ENCODE results near the gene SLC24A3. TPM values are rescaled to one million over a fixed set of nuclear protein-coding genes. Genes with fewer than 3 reads are reported as not detected.

The SLC24A3 gene
- total RNA-seq, 2 donors from 2014 or later = 0.07 TPM; not detected in 1

DNA sequence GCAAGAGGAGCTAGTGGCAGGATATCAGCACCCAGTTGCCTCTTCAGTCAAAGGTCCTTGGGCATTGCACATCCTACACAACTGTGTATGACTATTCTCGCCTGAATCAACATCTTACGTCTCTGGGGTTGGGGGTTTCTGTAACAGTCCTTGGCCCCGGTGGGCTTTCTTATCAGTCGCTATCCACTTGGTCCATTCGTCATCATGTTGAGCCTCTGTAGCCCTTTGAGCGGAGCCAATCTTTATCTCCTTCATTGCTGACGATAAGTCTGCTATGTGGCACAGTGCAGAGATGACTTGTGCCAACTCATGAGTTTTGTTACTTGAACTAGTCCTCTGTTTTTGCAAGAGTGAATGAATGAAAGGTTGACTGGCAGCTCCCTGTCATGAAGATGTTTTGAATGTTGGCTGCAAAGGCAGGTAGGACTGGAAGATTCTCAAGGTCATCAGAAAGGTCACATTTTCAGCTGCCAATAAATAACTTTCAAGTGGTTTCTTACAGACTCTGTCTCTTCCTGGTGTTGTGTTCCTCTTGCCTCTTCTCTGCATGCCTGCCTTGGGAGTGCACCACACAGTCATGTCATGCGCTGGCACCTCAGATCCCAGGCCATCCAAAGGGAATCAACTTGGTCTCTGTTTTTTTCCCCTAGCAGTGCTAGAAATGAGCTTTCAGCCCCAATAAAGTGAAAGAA lies 238.9 kb downstream of the SLC24A3 start:
- Mint-ChIP-seq H3K9me3 (no peaks in the 10 kb centered on the region), H3K4me3 (no peak overlapping the region), H3K27ac (no peak overlapping the region), H3K4me1 (ENCODE audit: low read depth) (peaks cover 12% of the 10 kb centered on the region), H3K27me3 (ENCODE audit: low read depth) (no peaks in the 10 kb centered on the region), H3K36me3 (ENCODE audit: insufficient read depth in 2 of 2) (no peaks in the 10 kb centered on the region)
- ATAC-seq (replicated peaks in 1 of 2) = no peak
- no peak for DNase-seq

DNA sequence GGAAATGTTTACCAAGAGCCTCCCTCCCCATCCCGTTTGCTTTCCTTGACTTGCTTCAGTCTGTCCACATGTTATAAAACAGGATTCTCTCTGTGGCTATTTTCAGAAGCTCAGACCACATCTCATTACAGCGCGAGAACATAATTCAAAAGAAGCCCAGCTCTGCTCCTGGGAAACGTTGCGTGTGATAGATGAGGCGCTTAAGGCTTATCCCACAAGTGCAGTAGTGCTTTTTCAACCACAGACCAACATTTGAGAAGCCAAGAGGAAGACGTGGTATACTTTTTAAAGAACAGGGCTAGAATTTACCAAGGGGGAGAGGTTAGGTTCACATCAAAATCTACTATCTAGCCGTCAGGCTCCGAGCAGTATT lies 239.5 kb downstream of the SLC24A3 start:
- no peak for DNase-seq
- Mint-ChIP-seq H3K27me3 (ENCODE audit: low read depth) (no peaks in the 10 kb centered on the region), H3K9me3 (no peaks in the 10 kb centered on the region), H3K4me1 (ENCODE audit: low read depth) (peaks cover 12% of the 10 kb centered on the region), H3K4me3 (no peak overlapping the region), H3K36me3 (ENCODE audit: insufficient read depth in 2 of 2) (no peaks in the 10 kb centered on the region), H3K27ac (no peak overlapping the region)
- no peak for ATAC-seq (replicated peaks in 1 of 2)

- H3K4me1 Mint-ChIP-seq (ENCODE audit: low read depth) = peaks cover 12% of the 10 kb centered on the region
- no peaks in the 10 kb centered on the region for H3K36me3 Mint-ChIP-seq (ENCODE audit: insufficient read depth in 2 of 2)
- no peaks in the 10 kb centered on the region for H3K27me3 Mint-ChIP-seq (ENCODE audit: low read depth)
- ATAC-seq (replicated peaks in 1 of 2) = no peak
- no peak for DNase-seq
- H3K27ac Mint-ChIP-seq = no peak overlapping the region
- no peak overlapping the region for H3K4me3 Mint-ChIP-seq
- H3K9me3 Mint-ChIP-seq = no peaks in the 10 kb centered on the region
These were observed 241.0 kb downstream of the SLC24A3 start for GRCh38 chr20:19453410-19453809.

DNA sequence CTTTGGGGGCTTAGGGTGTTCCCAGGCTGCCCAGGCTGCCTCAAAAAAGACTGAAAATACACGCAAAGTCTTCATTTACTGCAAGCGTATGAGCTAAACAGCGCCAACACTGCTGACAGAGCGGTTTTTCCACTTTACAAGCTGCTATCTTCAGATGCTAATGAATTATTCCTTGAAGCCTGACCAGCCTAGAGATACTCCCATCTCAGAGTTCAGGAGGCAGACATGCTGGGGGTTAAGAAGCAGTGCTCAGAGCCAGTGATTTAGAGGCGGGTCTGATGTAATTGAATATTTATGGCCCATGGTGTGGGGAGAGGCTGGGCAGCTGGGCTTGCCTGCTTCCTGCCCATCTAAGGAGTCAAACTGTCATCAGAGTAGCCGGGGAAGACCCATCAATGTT lies 241.4 kb downstream of the SLC24A3 start:
- H3K27ac Mint-ChIP-seq = no peak overlapping the region
- no peak overlapping the region for H3K4me3 Mint-ChIP-seq
- peaks cover 12% of the 10 kb centered on the region for H3K4me1 Mint-ChIP-seq (ENCODE audit: low read depth)
- no peak for DNase-seq
- no peaks in the 10 kb centered on the region for H3K36me3 Mint-ChIP-seq (ENCODE audit: insufficient read depth in 2 of 2)
- ATAC-seq (replicated peaks in 1 of 2) = no peak
- H3K9me3 Mint-ChIP-seq = no peaks in the 10 kb centered on the region
- H3K27me3 Mint-ChIP-seq (ENCODE audit: low read depth) = no peaks in the 10 kb centered on the region

DNA sequence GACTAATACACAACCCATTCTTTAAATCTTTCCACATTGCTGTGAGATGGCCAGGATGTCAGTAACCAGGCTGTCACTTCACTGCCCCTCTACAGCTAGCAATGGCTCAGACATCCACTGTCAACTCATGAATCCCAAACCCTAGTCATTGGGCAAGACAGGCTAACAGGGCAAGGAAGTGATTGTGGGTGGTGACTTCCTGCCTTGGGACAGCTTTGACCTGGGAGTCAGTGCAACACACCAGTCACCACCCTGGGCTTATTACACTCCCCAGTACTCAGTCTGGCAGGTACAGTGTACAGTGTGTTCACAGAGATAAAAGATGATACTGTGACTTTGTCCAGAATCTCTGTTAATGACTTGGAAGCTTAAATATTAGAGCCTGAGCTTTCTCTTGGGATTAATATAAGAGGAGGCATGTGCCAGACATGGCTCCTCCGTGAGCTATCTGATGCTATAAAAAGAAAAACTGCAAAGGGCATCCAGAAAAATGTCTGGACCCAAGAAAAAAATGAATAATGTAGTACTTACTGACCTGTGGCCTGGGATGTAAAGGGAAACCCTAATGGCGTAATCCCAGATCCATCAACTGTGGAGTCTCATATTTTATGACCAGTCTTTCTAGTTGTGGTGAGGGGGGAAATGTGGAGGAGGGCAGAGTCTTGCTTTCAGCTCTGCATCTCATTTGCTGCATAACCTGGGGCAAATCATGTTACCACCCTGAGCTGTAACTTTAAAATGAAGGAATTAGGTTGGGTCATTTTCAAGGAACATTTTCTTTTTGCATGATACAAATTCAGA lies 244.4 kb downstream of the SLC24A3 start:
- no peak for DNase-seq
- H3K9me3 Mint-ChIP-seq = no peaks in the 10 kb centered on the region

DNA sequence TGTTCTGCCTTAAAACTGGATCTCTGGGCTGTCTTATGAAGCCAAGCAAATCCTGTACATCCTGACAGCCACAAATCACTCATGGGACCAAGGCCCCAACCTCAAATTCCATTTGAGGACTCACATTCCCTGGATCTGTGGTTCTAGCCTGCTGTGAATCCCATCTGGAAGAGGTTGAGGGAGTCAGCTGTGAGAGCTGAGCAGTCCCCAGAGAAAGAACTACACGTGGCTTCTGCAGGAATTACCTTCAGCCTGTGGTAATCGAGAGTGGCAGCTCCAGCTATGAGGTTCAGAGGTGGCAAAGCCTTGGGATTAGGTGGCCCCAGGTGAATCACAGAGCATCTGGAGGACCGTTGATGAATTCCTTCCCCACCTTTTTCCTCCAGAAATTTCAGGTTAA lies 245.2 kb downstream of the SLC24A3 start:
- H3K4me1 Mint-ChIP-seq (ENCODE audit: low read depth) = no peaks in the 10 kb centered on the region
- ATAC-seq (replicated peaks in 1 of 2) (no peak), DNase-seq (no peak)
- no peak overlapping the region for H3K27ac Mint-ChIP-seq
- no peaks in the 10 kb centered on the region for H3K36me3 Mint-ChIP-seq (ENCODE audit: insufficient read depth in 2 of 2)
- H3K27me3 Mint-ChIP-seq (ENCODE audit: low read depth) = no peaks in the 10 kb centered on the region
- H3K4me3 Mint-ChIP-seq = no peak overlapping the region
- no peaks in the 10 kb centered on the region for H3K9me3 Mint-ChIP-seq

More for the DNA sequence above, 244.4 kb downstream of the SLC24A3 start:
- no peak for ATAC-seq (replicated peaks in 1 of 2)
- H3K27me3 Mint-ChIP-seq (ENCODE audit: low read depth) = no peaks in the 10 kb centered on the region
- no peak overlapping the region for H3K4me3 Mint-ChIP-seq
- H3K36me3 Mint-ChIP-seq (ENCODE audit: insufficient read depth in 2 of 2) = no peaks in the 10 kb centered on the region
- no peak overlapping the region for H3K27ac Mint-ChIP-seq
- H3K4me1 Mint-ChIP-seq (ENCODE audit: low read depth) = peaks cover 4% of the 10 kb centered on the region

- H3K36me3 Mint-ChIP-seq (ENCODE audit: insufficient read depth in 2 of 2) = no peaks in the 10 kb centered on the region
- ATAC-seq (replicated peaks in 1 of 2) (no peak), DNase-seq (no peak)
- H3K4me1 Mint-ChIP-seq (ENCODE audit: low read depth) = no peaks in the 10 kb centered on the region
- H3K9me3 Mint-ChIP-seq = no peaks in the 10 kb centered on the region
- no peak overlapping the region for H3K4me3 Mint-ChIP-seq
- H3K27me3 Mint-ChIP-seq (ENCODE audit: low read depth) = no peaks in the 10 kb centered on the region
- H3K27ac Mint-ChIP-seq = no peak overlapping the region
These were observed 247.9 kb downstream of the SLC24A3 start for GRCh38 chr20:19460386-19460785.

DNA sequence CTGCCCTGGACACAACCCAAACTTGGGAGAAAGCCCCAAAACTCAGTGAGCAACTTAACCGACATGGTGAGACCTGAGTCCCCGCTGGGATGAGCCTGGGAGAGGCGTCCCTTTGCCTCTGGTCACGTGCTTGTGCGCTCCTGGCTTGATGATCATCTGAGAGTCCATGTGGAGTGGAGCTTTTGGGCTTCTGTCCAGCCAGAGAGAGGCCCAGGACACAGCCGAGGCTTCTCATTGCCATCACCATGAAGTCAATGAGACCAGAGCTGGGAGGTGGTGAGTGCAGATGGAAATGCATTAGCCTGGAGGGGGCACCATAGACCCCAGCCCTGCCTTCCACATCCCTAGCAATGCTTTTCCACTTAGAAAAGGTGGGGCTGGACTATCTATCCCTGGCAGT lies 250.0 kb downstream of the SLC24A3 start:
- no peak overlapping the region for H3K27ac Mint-ChIP-seq

DNA sequence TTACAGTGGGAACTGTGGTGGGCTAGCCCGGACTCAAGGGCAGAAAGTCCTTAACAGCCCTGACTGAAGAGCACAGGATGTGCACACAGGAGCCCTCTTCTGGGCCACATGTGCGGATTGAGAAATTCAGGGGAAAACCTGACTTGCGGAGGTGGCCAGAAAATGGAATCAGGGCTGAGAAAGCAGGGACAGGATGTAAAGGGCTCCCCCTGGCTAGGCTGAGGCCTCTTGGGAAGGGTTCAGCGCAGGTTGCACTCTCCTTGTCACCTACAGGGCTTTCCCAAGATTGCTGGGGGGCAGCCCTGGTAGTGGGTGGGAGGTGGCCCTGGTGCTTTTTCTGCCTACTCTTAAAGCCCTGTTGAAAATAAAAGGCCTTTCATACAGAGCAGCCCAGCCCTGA lies 251.2 kb downstream of the SLC24A3 start:
- no peak for DNase-seq
- H3K9me3 Mint-ChIP-seq = no peaks in the 10 kb centered on the region
- H3K27ac Mint-ChIP-seq = no peak overlapping the region
- no peaks in the 10 kb centered on the region for H3K27me3 Mint-ChIP-seq (ENCODE audit: low read depth)
- no peak for ATAC-seq (replicated peaks in 1 of 2)
- no peaks in the 10 kb centered on the region for H3K36me3 Mint-ChIP-seq (ENCODE audit: insufficient read depth in 2 of 2)
- no peak overlapping the region for H3K4me3 Mint-ChIP-seq
- H3K4me1 Mint-ChIP-seq (ENCODE audit: low read depth) = no peaks in the 10 kb centered on the region

More for the DNA sequence above, 250.0 kb downstream of the SLC24A3 start:
- no peaks in the 10 kb centered on the region for H3K36me3 Mint-ChIP-seq (ENCODE audit: insufficient read depth in 2 of 2)
- no peak for DNase-seq
- no peaks in the 10 kb centered on the region for H3K4me1 Mint-ChIP-seq (ENCODE audit: low read depth)
- no peak for ATAC-seq (replicated peaks in 1 of 2)
- no peaks in the 10 kb centered on the region for H3K9me3 Mint-ChIP-seq
- H3K27me3 Mint-ChIP-seq (ENCODE audit: low read depth) = no peaks in the 10 kb centered on the region
- H3K4me3 Mint-ChIP-seq = no peak overlapping the region

DNA sequence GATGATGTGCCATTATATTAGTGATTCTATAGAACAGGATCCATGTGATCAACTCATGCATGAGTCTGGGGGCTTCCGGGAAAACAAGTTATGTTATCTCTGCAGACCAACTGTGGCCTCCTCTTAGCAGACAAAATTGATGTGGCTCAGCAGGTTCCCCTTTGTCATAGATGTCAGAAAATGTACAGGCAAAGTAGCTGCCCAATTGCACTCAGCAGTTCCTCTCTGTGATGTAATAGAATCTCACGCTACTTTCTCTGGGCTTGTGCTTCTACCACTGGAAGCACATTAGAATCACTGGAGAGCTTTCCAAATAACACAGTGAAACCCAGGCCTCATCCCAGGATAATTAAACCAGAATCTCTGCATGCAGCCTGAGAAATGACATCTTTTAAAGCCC lies 253.1 kb downstream of the SLC24A3 start:
- ATAC-seq (replicated peaks in 1 of 2) = no peak
- no peak overlapping the region for H3K27ac Mint-ChIP-seq
- H3K9me3 Mint-ChIP-seq = no peaks in the 10 kb centered on the region
- no peaks in the 10 kb centered on the region for H3K36me3 Mint-ChIP-seq (ENCODE audit: insufficient read depth in 2 of 2)
- H3K27me3 Mint-ChIP-seq (ENCODE audit: low read depth) = no peaks in the 10 kb centered on the region
- H3K4me1 Mint-ChIP-seq (ENCODE audit: low read depth) = no peaks in the 10 kb centered on the region
- no peak for DNase-seq
- no peak overlapping the region for H3K4me3 Mint-ChIP-seq

- H3K4me1 Mint-ChIP-seq (ENCODE audit: low read depth) = no peaks in the 10 kb centered on the region
- H3K9me3 Mint-ChIP-seq = no peaks in the 10 kb centered on the region
- H3K4me3 Mint-ChIP-seq = no peak overlapping the region
- no peaks in the 10 kb centered on the region for H3K36me3 Mint-ChIP-seq (ENCODE audit: insufficient read depth in 2 of 2)
- no peaks in the 10 kb centered on the region for H3K27me3 Mint-ChIP-seq (ENCODE audit: low read depth)
- DNase-seq (no peak), ATAC-seq (replicated peaks in 1 of 2) (no peak)
- H3K27ac Mint-ChIP-seq = no peak overlapping the region
These were observed 253.9 kb downstream of the SLC24A3 start for GRCh38 chr20:19466206-19466928.

DNA sequence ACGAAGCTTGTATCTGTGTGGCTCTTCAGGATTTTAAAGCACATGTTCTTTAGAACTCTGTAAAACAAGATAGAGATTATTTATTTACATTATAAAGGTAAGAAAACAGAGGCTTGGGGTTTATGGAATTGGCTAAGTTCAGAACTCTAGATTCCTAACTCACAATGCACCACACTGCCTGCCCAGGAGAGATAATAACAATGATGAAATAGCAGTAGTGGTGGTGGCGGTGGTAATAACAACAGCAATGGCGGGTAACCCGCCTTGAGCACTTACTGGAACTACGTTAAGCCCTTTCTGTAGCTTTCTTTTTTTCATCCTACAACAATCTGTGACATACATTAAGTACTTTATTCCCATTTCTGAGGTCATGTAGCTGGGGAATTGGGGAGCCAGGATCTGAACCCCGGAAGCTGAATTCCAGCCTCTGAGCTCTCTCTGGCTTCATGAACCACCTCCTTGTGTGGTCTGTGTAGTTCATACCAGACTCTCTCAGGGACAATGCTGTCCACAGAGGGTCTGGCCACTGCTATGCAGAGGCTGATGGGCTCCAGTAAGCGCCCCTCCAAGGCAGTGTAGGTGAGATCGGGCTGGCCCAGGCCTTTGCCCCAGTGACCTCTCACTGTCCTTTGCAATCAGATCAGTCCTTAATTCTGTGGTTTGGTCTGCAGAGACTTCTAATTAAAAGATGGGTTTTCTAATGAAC lies 260.9 kb downstream of the SLC24A3 start:
- no peak overlapping the region for H3K4me3 Mint-ChIP-seq
- no peak overlapping the region for H3K27ac Mint-ChIP-seq
- no peaks in the 10 kb centered on the region for H3K36me3 Mint-ChIP-seq (ENCODE audit: insufficient read depth in 2 of 2)
- H3K27me3 Mint-ChIP-seq (ENCODE audit: low read depth) = no peaks in the 10 kb centered on the region
- no peaks in the 10 kb centered on the region for H3K9me3 Mint-ChIP-seq
- no peaks in the 10 kb centered on the region for H3K4me1 Mint-ChIP-seq (ENCODE audit: low read depth)
- DNase-seq (no peak), ATAC-seq (replicated peaks in 1 of 2) (no peak)

DNA sequence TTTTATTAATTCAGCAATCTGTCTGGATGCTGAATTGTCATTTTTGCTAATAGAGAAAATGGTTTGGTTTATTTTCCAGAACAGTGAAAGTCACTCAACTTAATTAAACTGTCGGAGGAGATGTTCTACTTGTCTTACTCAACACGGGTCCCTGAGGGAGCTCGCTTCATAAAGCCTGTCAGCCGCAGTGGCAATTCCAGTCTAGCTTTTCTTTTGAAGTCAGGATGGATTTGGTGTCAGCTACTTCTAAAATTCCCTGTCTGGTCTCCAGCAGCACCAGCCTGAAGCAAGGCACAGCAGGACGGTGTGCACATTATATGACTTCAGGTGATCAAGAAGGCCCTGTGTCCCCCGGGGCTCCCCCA lies 261.5 kb downstream of the SLC24A3 start:
- ATAC-seq (replicated peaks in 1 of 2) (no peak), DNase-seq (no peak)
- H3K27me3 Mint-ChIP-seq (ENCODE audit: low read depth) = no peaks in the 10 kb centered on the region
- H3K9me3 Mint-ChIP-seq = no peaks in the 10 kb centered on the region
- H3K4me1 Mint-ChIP-seq (ENCODE audit: low read depth) = no peaks in the 10 kb centered on the region
- H3K4me3 Mint-ChIP-seq = no peak overlapping the region
- no peak overlapping the region for H3K27ac Mint-ChIP-seq
- no peaks in the 10 kb centered on the region for H3K36me3 Mint-ChIP-seq (ENCODE audit: insufficient read depth in 2 of 2)
